22Rv1 (cell line): ENCODE measurements around the gene ENPP6.

Source experiments
- CTCF ChIP-seq: fragments of 450-650 bp; IDR thresholded peaks from 2 replicates; pipeline ENCODE4 v1.5.1; 2017; ENCODE audit warnings: mild to moderate bottlenecking
- ZFX ChIP-seq: fragments of 450-650 bp; IDR thresholded peaks from 2 replicates; pipeline ENCODE4 v1.6.1; 2017; ENCODE audit warnings: antibody characterized with exemption, borderline replicate concordance

- no peak for TF ChIP-seq CTCF
- no peak for TF ChIP-seq ZFX
Measured at GRCh38 chr4:184145596-184145995, 72.1 kb downstream of the ENPP6 start.
